NCI-H82 (cell line): ENCODE data around the gene PRSS1.
"Not testable (repeated sequence)": the region's sequence is repeated elsewhere in the genome, so short reads cannot be mapped to it uniquely, and the experiment has no call there.

Source experiments
- DNase-seq: peaks from one replicate; lab custom pipeline; 2025; lab: John Stamatoyannopoulos, UW

Gene PRSS1

GRCh38 chr7:142749218-142749993, at the start of gene PRSS1:
TSS of gene PRSS1 (plus strand) at chr7:142749472. CDS start at chr7:142749485, 13 bp downstream.
- no peak for DNase-seq

- peak; percentile 48 for DNase-seq
Measured at GRCh38 chr7:142700935-142701334, 48.3 kb upstream of the PRSS1 start.

- no peak for DNase-seq
Measured at GRCh38 chr7:142703655-142704305, 45.5 kb upstream of the PRSS1 start.

GRCh38 chr7:142708726-142709125, 40.5 kb upstream of the PRSS1 start:
- DNase-seq, result not testable (repeated sequence)

GRCh38 chr7:142709921-142710320, 39.4 kb upstream of the PRSS1 start:
- no peak for DNase-seq

DNA sequence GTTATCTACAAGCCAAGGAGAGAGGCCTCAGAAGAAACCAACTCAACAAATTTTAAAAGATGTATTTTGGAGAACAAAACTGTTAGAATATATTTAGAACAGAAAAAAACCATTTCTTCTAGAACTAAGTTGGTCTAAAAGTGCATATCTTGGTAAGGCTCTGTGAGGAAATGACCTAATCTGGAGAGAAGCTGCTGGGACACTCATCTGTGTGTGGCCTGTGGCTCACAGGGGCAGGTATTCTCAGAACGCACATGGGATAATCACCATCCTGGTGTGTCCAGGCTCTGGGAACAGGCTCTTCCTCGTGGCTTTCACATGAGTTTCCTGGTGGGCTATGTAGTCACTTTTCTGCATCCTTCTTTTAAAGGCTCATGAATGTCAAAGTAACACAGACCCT, 38.1 kb upstream of the PRSS1 start:
- no peak for DNase-seq

DNA sequence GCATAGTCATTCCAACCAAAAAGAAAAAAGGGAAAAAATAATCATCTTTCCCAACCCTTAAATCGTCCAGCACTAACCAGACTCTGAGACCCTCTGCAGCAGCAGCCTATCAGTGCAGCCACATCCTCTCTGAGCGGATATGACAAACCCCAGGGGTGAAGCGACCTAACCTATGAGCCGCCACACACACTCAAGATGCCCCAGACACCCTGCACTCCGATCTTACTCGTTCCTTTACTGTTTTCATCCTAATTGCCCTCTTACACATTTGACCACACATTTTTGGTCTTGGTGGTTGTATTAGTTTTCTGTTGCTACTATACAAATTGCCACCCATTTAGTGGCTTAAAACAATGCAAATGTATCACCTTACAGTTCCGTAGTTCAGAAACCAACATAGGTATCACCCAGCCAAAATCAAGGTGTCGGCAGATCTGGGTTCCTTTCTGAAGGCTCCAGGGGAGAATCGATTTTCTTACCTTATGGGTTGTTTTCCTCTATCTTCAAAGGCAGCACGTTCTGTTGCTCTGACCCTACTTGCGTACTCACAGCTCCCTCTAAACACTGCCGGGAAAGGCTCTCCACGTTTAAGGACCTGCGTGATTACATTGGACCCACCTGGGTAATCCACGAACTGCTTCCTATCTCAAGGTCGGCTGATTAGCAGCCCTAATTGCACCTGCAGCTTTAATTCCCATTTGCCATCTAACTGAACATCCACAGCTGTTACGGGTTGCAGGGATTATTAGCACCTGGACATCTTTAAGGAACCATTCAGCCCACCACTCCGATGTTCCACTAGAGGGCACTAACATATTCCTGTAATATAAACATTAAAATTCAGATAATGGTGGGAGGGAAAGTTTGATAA, 37.3 kb upstream of the PRSS1 start:
- peak; percentile 83 for DNase-seq

- DNase-seq, result no peak
Measured at GRCh38 chr7:142712617-142712957, 36.7 kb upstream of the PRSS1 start.

- DNase-seq, result no peak
Measured at GRCh38 chr7:142714375-142714774, 34.9 kb upstream of the PRSS1 start.

DNA sequence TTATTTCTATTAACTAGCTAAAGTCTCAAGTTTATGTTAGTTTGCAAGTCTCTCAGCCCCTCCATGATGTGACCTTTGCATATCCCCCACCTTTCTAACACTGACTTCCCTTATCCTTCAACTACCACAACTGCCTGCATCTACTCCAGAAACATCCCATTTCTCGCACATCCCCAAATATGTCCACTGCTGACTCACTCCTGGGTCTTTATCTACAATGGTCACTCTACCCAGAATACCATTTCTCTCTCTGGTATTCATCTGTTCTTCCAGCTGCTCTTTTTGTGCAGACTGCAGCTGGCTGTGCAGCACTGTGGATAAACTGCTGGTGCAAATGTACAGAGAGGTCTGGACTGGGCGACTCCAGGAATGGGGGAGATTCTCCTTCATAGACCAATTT, 32.7 kb upstream of the PRSS1 start:
- no peak for DNase-seq

DNA sequence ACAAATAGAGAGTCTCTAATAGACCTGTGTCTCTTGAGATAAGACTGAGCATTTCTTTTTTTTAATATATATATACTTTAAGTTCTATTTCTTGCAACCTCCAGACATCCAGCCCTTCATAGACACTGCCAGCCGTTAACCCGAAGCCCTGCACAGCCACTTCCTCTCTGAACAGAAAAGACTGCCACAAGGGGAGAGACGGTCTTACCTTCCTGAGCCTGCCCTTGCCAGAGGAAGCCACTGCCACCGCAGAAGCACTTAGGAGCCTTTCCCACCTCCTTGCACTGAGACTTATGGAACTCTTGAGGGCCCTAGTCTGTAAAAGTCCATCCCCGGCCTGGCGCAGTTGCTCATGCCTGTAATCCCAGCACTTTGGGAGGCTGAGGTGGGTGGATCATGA, 31.8 kb upstream of the PRSS1 start:
- no peak for DNase-seq

DNA sequence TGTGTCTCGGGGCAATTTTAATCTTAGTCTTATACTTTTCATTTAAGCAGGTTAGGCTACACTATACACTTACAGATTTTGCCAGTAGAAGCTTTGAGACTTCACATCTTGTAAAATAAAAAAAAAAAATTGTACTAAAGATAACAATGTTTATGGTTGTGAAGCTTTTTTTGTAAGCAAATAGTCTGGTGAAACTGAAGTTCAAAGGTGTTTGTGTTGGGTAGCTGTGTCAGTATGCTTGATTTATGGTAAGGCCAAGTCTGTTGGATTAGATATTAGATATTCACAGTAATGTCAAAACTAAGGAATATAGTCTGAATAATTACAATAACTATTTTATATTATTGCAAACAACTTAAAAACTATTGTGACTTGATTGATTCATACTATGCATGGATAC, 31.0 kb upstream of the PRSS1 start:
- no peak for DNase-seq

DNA sequence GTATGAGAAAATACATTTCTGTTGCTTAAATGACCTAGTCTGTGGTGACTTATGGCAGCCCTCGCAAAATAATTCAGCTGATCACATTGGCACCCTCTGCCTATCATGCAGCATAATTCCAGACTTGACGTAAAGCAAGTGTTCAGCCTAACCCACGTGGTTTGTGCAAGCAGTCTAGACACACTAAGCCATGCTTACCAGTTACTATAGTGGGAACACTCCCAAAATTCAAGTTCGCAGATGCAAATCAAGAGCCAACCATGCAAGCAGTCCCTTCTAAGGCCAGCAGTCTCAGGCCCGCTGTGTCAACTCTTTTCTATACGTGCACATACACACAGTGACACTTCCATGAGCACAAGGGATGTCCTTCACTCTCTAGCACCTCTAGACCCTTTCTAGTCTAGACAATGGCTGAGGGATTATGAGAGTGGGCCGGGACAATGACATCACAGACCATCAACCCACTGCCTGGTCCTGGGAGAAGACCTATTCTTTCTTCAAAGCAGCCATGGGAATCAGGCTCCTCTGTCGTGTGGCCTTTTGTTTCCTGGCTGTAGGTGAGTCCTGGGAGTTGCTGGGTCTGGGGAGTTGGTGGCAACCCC, 29.0 kb upstream of the PRSS1 start:
- DNase-seq, result no peak

DNA sequence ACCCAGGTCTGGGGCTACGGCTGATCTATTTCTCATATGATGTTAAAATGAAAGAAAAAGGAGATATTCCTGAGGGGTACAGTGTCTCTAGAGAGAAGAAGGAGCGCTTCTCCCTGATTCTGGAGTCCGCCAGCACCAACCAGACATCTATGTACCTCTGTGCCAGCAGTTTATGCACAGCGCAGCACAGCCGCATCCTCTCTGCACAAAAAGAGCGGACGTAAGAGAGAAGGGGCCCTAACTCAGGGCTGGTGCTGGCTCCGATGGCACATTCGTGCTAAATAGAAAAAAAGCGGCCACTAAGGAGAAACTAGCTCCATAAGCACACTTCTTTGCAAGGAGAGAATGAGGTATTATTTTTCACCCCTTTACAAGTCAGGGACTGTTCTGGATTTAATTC, 28.3 kb upstream of the PRSS1 start:
- no peak for DNase-seq

GRCh38 chr7:142722248-142722794, 27.0 kb upstream of the PRSS1 start:
- no peak for DNase-seq

GRCh38 chr7:142733271-142733670, 16.0 kb upstream of the PRSS1 start:
- DNase-seq, result no peak

DNA sequence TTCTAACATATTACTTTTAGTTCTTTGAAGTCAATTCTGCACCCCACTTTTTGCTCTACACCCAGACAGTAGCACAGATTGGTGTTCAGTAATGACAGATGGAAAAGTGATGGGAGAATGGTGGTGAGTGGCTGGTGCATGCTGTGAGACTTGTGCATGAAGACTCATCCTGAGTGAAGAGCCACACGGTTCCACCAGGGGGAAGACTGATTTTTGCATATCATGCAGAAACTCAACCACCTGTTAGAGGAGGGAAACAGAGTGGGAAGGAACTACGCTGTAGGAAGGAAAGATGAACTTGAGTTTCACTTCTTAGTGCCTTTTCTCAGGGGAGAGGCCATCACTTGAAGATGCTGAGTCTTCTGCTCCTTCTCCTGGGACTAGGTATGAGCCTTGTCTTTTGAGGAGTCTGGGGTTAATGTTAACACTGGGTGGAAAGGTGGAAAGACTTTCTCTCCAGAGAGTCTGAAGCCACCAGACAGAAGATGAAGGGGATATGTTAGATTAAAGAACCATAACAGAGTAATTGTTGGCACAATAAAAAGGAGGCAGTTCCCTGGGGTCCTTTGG, 9.3 kb upstream of the PRSS1 start:
- peak; percentile 5 for DNase-seq

GRCh38 chr7:142740786-142741185, 8.5 kb upstream of the PRSS1 start:
- DNase-seq, result no peak

- DNase-seq, result not testable (repeated sequence)
Measured at GRCh38 chr7:142741932-142742331, 7.3 kb upstream of the PRSS1 start.

DNA sequence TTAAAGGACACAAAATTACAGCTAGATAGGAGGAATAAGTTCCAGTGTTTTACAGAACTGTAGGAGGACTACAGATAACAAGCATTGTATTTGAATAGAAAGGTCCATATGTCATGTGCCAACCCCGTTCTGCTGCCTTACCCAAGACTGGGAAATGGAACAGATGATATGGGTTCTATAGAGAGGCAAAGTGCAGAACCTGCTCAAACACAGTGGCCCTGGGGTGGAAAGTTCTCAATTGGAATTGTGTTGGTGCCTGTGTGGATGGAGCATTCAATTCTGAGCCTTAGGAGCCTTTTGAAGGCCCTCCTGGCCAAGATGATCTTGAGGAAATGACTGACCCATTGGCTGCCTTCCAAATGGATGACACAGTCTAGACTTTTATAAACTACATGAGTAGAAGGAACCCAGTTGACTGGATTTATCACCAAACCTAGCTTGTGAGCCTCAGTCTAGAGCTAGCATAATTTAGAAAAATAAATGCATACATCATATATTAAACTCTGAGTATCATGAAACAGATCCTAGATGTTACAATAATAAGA, 4.1 kb upstream of the PRSS1 start:
- no peak for DNase-seq

DNA sequence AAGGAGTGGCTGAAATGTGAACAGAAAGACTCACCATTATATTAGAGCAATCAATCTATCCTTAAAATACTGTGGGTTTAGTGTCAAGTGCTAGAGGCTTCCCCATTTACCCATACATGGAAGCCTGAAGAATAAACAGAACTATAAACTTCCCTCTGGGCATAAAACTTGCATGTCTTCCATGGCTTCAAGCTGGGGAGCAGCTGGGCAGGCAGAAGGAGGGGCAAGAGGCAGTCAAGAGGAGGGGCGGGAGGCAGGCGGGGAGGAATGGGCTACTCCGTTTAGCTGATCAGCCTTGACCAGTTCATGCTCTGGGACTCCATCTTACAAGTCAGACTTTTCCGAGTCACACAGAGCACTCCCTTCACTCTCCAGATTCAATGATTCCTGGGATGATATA, 3.5 kb upstream of the PRSS1 start:
- DNase-seq, result peak; percentile 63
